ENCODE results near the gene ROPN1B. TPM values are rescaled to one million over a fixed set of nuclear protein-coding genes. Genes with fewer than 3 reads are reported as not detected.

Gene ROPN1B
- total and polyA plus RNA-seq, 12 donors: 1.2 to 4.7 (median 3.2) TPM

DNA sequence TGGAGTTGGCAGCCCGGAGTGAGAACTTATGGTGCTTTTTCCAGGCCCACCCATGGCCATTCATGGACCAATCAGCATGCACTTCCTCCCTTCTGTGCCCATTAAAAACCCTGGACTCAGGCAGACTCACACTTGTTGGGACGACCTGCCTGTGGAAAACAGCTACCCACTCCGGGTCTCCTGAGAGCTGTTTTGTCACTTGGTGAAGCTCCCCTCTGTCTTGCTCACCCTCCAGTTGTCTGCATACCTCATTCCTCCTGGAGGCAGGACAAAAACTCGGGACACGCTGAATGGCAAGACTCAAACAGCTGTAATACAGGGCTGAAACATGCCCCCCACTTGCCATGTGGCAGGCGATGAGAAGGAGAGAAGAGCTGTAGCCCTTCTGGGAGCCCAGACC lies 35.2 kb downstream of the ROPN1B start:
- WGBS, 2 donors: 92 to 97% methylated on average over 6 of the region's 6 CpGs
- Histone ChIP-seq H3K27me3 (no peaks in the 10 kb centered on the region), H3K4me3 (no peak overlapping the region), H3K4me1 (peaks cover 0 to 16% (median 3%) of the 10 kb centered on the region in 9 donors), H3K27ac (no peak overlapping the region), H3K36me3 (peaks cover 0 to 46% (median 7%) of the 10 kb centered on the region in 9 donors), H3K9me3 (peaks cover 0 to 39% (median 0%) of the 10 kb centered on the region in 11 donors)
- TF ChIP-seq, protein P1, sequence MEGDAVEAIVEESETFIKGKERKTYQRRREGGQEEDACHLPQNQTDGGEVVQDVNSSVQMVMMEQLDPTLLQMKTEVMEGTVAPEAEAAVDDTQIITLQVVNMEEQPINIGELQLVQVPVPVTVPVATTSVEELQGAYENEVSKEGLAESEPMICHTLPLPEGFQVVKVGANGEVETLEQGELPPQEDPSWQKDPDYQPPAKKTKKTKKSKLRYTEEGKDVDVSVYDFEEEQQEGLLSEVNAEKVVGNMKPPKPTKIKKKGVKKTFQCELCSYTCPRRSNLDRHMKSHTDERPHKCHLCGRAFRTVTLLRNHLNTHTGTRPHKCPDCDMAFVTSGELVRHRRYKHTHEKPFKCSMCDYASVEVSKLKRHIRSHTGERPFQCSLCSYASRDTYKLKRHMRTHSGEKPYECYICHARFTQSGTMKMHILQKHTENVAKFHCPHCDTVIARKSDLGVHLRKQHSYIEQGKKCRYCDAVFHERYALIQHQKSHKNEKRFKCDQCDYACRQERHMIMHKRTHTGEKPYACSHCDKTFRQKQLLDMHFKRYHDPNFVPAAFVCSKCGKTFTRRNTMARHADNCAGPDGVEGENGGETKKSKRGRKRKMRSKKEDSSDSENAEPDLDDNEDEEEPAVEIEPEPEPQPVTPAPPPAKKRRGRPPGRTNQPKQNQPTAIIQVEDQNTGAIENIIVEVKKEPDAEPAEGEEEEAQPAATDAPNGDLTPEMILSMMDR (IDR thresholded peaks at IDR 0.05): no peak
- no peak for ATAC-seq
- intact Hi-C loops (cut with DNase I): no loop called here
- DNase-seq: no peak

DNA sequence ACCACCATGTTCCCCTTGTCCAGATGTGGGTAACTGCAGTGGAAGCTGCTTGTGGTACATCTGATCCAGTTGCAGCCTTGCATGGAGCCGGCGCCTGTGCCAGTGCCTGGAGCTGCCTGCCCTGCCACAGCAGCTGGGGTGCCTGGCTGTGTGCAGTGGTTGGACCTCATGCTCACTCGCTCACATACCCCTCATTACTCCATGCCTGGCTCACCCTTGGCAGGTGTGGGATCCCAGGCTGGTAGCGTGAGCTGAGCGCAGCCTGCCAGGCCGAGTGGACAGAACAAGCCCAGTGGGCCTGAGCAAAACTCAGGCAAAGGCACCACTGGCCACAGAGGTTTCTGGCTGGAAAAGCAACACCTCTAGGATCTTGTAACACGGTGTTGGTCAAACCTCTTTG lies 35.7 kb downstream of the ROPN1B start:
- Histone ChIP-seq H3K27ac (no peak overlapping the region), H3K4me1 (peaks cover 0 to 16% (median 3%) of the 10 kb centered on the region in 9 donors), H3K36me3 (peaks cover 0 to 51% (median 7%) of the 10 kb centered on the region in 9 donors), H3K9me3 (peaks cover 0 to 34% (median 0%) of the 10 kb centered on the region in 11 donors), H3K4me3 (no peak overlapping the region), H3K27me3 (no peaks in the 10 kb centered on the region)
- intact Hi-C loops (cut with DNase I): no loop called here
- ATAC-seq: peak in 1 of 8 donors; percentile 27
- 89 to 92% methylated on average over 7 of the region's 7 CpGs for WGBS, 2 donors
- DNase-seq: no peak
- TF ChIP-seq, protein P1 (IDR thresholded peaks at IDR 0.05): no peak

DNA sequence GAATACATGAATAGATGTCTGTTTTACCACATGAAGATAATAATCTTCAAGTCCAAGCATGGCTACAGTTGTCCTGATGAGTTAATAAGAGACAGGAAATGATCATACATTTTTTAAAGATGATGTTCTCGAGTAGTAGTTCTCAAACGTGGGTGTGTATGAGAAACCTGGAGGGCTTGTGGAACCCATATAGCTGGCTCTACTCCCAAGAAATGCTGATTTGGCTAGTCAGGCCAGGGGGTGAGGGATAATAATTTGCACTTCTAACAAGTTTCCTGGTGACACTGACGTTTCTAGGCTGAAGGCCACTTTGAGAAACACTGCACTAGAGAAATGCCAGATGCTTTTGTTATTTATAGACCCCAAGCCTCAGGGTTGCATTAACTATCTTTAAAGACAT lies 37.0 kb downstream of the ROPN1B start:
- H3K9me3 ChIP-seq: peaks cover 0 to 22% (median 0%) of the 10 kb centered on the region in 11 donors
- H3K4me3 ChIP-seq: no peak overlapping the region
- peaks cover 0 to 16% (median 3%) of the 10 kb centered on the region in 9 donors for H3K4me1 ChIP-seq
- intact Hi-C loops (cut with DNase I): no loop called here
- no peak for DNase-seq
- peaks cover 0 to 64% (median 7%) of the 10 kb centered on the region in 9 donors for H3K36me3 ChIP-seq
- TF ChIP-seq, protein P1 (IDR thresholded peaks at IDR 0.05): no peak
- WGBS, 2 donors: 15% methylated on average over 3 of the region's 3 CpGs
- H3K27me3 ChIP-seq: no peaks in the 10 kb centered on the region
- peak overlapping the region in 3 of 10 donors; percentile 28 to 39 (median 33) for H3K27ac ChIP-seq
- peak in 5 of 8 donors; percentile 25 to 73 (median 60) for ATAC-seq

DNA sequence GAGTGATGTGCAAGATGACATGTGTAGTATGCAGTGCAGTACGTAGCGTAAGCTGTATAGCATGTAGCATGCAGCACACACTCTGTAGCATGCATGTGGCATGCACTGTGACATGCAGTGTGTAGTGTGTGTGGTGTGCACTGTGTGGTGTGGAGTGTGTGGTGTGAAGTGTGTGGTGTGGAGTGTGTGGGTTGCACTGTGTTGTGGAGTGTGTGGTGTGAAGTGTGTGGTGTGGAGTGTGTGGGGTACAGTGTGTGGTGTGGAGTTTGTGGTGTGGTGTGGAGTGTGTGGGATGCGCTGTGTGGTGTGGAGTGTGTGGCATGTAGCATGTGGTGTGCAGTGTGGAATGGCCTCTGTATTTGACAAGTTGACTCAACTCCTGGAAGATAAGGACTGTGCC lies 39.2 kb downstream of the ROPN1B start:
- H3K4me3 ChIP-seq: no peak overlapping the region
- no peak overlapping the region for H3K27ac ChIP-seq
- no peaks in the 10 kb centered on the region for H3K9me3 ChIP-seq
- intact Hi-C loops (cut with DNase I): no loop called here
- H3K36me3 ChIP-seq: peaks cover 0 to 80% (median 7%) of the 10 kb centered on the region in 9 donors
- WGBS, 2 donors: 97 to 99% methylated on average over 3 of the region's 3 CpGs
- DNase-seq (no peak), ATAC-seq (peak in 1 of 8 donors; percentile 22)
- H3K27me3 ChIP-seq: no peaks in the 10 kb centered on the region
- H3K4me1 ChIP-seq: peaks cover 0 to 16% (median 4%) of the 10 kb centered on the region in 9 donors
- TF ChIP-seq, protein P1 (IDR thresholded peaks at IDR 0.05): no peak
